ENCODE results near the gene PDZRN4.

- TF ChIP-seq POLR2AphosphoS5 (IDR thresholded peaks at IDR 0.05; ENCODE audit: low read depth, low read length) = no peak
- TF ChIP-seq REST (IDR thresholded peaks at IDR 0.05; ENCODE audit: insufficient read depth in 1 of 2, low read depth in 2 of 2, low read length in 2 of 2) = no peak
Measured at GRCh38 chr12:41476499-41477439, 288.6 kb downstream of the PDZRN4 start.

All from PFSK-1 (cell line).